OCI-LY7 (cell line): ENCODE data around the gene LTA4H.

Source experiments
- CTCF ChIP-seq: fragments of 200-600 bp; sonication (generic); conservative IDR thresholded peaks from 2 replicates; pipeline ENCODE4 v1.5.1; 2014; ENCODE audit warnings: mild to moderate bottlenecking, antibody characterized with exemption, low read length, moderate library complexity, mixed read lengths
- EZH2phosphoT487 ChIP-seq: fragments of 200-600 bp; sonication (generic); IDR thresholded peaks from 2 replicates; pipeline ENCODE4 v1.6.1; 2018; ENCODE audit warnings: low read depth, borderline replicate concordance, mild to moderate bottlenecking, mixed run types, antibody characterized with exemption, low read length, moderate library complexity, mixed read lengths

DNA sequence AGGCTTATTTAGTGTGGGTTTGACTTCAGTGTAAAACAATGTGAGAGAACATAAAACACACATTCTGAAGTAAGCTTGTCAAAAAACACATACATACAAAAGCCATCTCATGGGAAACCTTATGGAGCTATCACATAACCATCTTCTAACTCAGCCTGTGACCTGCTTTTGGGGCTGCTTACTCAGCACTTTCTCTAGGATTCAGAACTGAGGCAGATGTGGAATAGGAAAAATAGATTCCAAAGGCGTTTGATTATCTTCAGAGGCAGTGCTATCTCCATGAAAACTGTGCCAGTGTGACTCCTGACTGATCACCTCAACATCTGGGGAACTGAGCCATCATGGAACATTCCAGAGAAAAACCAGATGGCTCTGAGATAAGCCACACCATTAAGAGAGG is 52.8 kb downstream of the LTA4H start:
- TF ChIP-seq CTCF (no peak), EZH2phosphoT487 (no peak)
